CD14-positive monocyte (primary cell): ENCODE data around the gene EXOC3L1. TPM values are rescaled to one million over a fixed set of nuclear protein-coding genes. Genes with fewer than 3 reads are reported as not detected.

ENCODE experiments used
- DNase-seq, 3 donors: peaks; one replicate each; pipeline ENCODE4 v3.0.0-alpha.2; 2011 to 2022
- H2AFZ ChIP-seq: 2 replicates; pipeline ENCODE4 v1.6.0; 2012; ENCODE audit warnings: mild to moderate bottlenecking, low read depth, low read length, inconsistent platforms; ENCODE audit not compliant: insufficient read depth, poor library complexity, severe bottlenecking
- H3K27ac ChIP-seq, 2 donors: 1 replicate in 1 of 2; 2 replicates in 1 of 2; pipeline ENCODE4 v1.5.1; 2012 to 2013; ENCODE audit warnings: low read length in 2 of 2, control low read depth in 1 of 2, inconsistent platforms in 1 of 2, low read depth in 1 of 2, mild to moderate bottlenecking in 1 of 2
- H3K27me3 ChIP-seq, 2 donors: one replicate each; pipeline versions ENCODE4 v1.6.0 to v1.6.1; 2011 to 2013; ENCODE audit warnings: low read length in 2 of 2; ENCODE audit not compliant: control insufficient read depth in 2 of 2, insufficient read depth in 2 of 2
- H3K36me3 ChIP-seq, 2 donors: replicated peaks in 1 of 2; 1 replicate in 1 of 2; 2 replicates in 1 of 2; pipeline versions ENCODE4 v1.5.1 to v1.6.1; 2012 to 2013; ENCODE audit warnings: low read length in 2 of 2, control low read depth in 1 of 2, inconsistent platforms in 1 of 2, mild to moderate bottlenecking in 1 of 2; ENCODE audit not compliant: insufficient read depth in 2 of 2, control insufficient read depth in 1 of 2
- H3K4me1 ChIP-seq, 2 donors: 1 replicate in 1 of 2; 2 replicates in 1 of 2; pipeline versions ENCODE4 v1.5.1 to v1.6.1; 2012 to 2013; ENCODE audit warnings: low read length in 2 of 2, control low read depth in 1 of 2, inconsistent platforms in 1 of 2, mild to moderate bottlenecking in 1 of 2, moderate library complexity in 1 of 2; ENCODE audit not compliant: insufficient read depth in 2 of 2, control insufficient read depth in 1 of 2
- H3K4me2 ChIP-seq: replicated peaks from 2 replicates; pipeline ENCODE3; 2012; ENCODE audit warnings: low read length, moderate library complexity, mild to moderate bottlenecking; ENCODE audit not compliant: poor library complexity, severe bottlenecking; ENCODE audit errors: extremely low read depth
- H3K4me3 ChIP-seq, 3 experiments: fragments of 200-600 bp in 1 of 3; sonication (generic) in 1 of 3; replicated peaks in 1 of 3; 1 replicate in 2 of 3; 2 replicates in 1 of 3; pipeline ENCODE4 v1.5.1; 2011 to 2013; ENCODE audit warnings: low read length in 3 of 3, mild to moderate bottlenecking in 3 of 3, control low read depth in 2 of 3, low read depth in 2 of 3, inconsistent platforms in 1 of 3, moderate library complexity in 1 of 3
- H3K79me2 ChIP-seq: 2 replicates; pipeline ENCODE4 v1.6.0; 2012; ENCODE audit warnings: mild to moderate bottlenecking, control low read depth, inconsistent platforms, low read length, moderate library complexity; ENCODE audit not compliant: insufficient read depth
- H3K9ac ChIP-seq: 2 replicates; pipeline ENCODE4 v1.6.0; 2017; ENCODE audit warnings: low read length, mild to moderate bottlenecking; ENCODE audit not compliant: insufficient read depth, poor library complexity, severe bottlenecking
- H3K9me3 ChIP-seq, 2 donors: replicated peaks in 1 of 2; 1 replicate in 1 of 2; 2 replicates in 1 of 2; pipeline versions ENCODE4 v1.5.1 to v1.6.1; 2012 to 2013; ENCODE audit warnings: low read length in 2 of 2, control low read depth in 1 of 2; ENCODE audit not compliant: control insufficient read depth in 1 of 2, insufficient read depth in 1 of 2
- H4K20me1 ChIP-seq: 2 replicates; pipeline ENCODE4 v1.6.0; 2012; ENCODE audit warnings: mild to moderate bottlenecking, low read length, control low read depth, moderate library complexity; ENCODE audit not compliant: insufficient read depth
- H3K27ac Mint-ChIP-seq, 7 donors: one replicate each; pipeline ENCODE4 v1.8.0; 2020; ENCODE audit warnings: mild to moderate bottlenecking in 7 of 7, mixed read lengths in 7 of 7, moderate library complexity in 6 of 7, inconsistent platforms in 2 of 7
- H3K27me3 Mint-ChIP-seq, 3 donors: one replicate each; pipeline ENCODE4 v1.8.0; 2021 to 2022; ENCODE audit warnings: low read depth in 3 of 3, mild to moderate bottlenecking in 3 of 3, mixed read lengths in 3 of 3, moderate library complexity in 3 of 3, inconsistent platforms in 1 of 3
- H3K36me3 Mint-ChIP-seq, 2 donors: one replicate each; pipeline ENCODE4 v1.8.0; 2020; ENCODE audit warnings: mixed read lengths in 2 of 2, inconsistent platforms in 1 of 2, mild to moderate bottlenecking in 1 of 2
- H3K4me1 Mint-ChIP-seq: one replicate; pipeline ENCODE4 v1.8.0; 2020; ENCODE audit warnings: mild to moderate bottlenecking, mixed read lengths
- H3K4me3 Mint-ChIP-seq, 2 donors: one replicate each; pipeline ENCODE4 v1.8.0; 2020; ENCODE audit warnings: mild to moderate bottlenecking in 2 of 2, mixed read lengths in 2 of 2, moderate library complexity in 1 of 2
- H3K9me3 Mint-ChIP-seq, 7 donors: one replicate each; pipeline ENCODE4 v1.8.0; 2020 to 2022; ENCODE audit warnings: mixed read lengths in 7 of 7, mild to moderate bottlenecking in 6 of 7, moderate library complexity in 6 of 7, inconsistent platforms in 2 of 7
- WGBS: methylation state at CpG from one replicate; pipeline ENCODE4 v1.1.5; 2013; ENCODE audit warnings: missing lambda C conversion rate; ENCODE audit not compliant: insufficient coverage; 5-methylcytosine and 5-hydroxymethylcytosine counted together
- intact Hi-C, 2 donors: fragments of 100-400 bp; cut with micrococcal nuclease; formaldehyde crosslinking; loops; one replicate each; pipeline versions ENCODE4 v1.15.0 to v1.15.1; 2023
- polyA plus RNA-seq, 3 donors: library from polyadenylated mRNA; depleted of rRNA in 1 of 3; unstranded in 2 of 3; stranded (reverse) in 1 of 3; fragments of 300-500 nt in 2 of 3; fragments of >200 nt in 1 of 3; fragmentation: Illumina TruSeq in 2 of 3; gene quantifications; 1 replicate in 2 of 3; 2 replicates in 1 of 3; pipeline ENCODE4 v1.2.3, GENCODE V29; 2012 to 2021
- TF ChIP-seq, protein P1 (sequence below): fragments of 200-600 bp; IDR thresholded peaks from one replicate; pipeline ENCODE4 v1.8.0; 2022; ENCODE audit warnings: antibody characterized with exemption, mild to moderate bottlenecking

EXOC3L1 gene
- polyA plus RNA-seq, 3 donors = 2.8 to 3.7 (median 3.0) TPM

DNA sequence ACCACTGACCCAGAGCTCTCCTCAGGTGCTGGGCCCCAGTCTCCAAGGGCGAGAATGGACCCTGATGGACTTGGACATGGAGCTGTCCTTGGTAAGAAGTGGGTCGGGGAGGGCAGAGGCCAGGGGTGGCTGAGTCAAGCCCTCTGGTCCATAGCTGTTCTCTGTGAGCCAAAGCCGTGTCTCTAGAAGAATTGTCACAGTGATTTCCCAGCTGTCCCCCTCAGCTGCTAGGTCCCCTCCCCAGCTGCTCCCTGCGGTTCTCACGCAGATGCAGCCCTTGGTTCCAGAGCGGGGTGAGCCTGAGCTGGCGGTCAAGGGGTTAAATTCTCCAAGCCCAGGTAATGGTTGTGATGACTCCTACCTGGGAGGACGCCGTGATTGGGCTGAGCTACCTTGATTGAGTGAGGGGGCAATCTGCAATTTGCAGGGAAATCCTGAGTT lies 20.9 kb downstream of the EXOC3L1 start:
- Histone ChIP-seq H3K79me2 (no peaks in the 10 kb centered on the region), H3K36me3 (no peaks in the 10 kb centered on the region), H3K4me2 (no peak overlapping the region), H3K9ac (no peak overlapping the region), H2AFZ (no peak overlapping the region), H3K9me3 (peaks cover 0 to 21% of the 10 kb centered on the region in 2 donors), H3K27ac (no peak overlapping the region), H3K4me3 (no peak overlapping the region), H3K4me1 (peaks cover 62 to 66% of the 10 kb centered on the region in 2 donors), H3K27me3 (peaks cover 27 to 64% of the 10 kb centered on the region in 2 donors), H4K20me1 (peaks cover 22% of the 10 kb centered on the region)
- intact Hi-C loops = no loop called here
- DNase-seq = no peak
- Mint-ChIP-seq H3K27ac (no peak overlapping the region), H3K27me3 (peaks cover 60 to 90% (median 77%) of the 10 kb centered on the region in 3 donors), H3K4me1 (peaks cover 57% of the 10 kb centered on the region), H3K36me3 (peaks cover 18% of the 10 kb centered on the region in 2 donors), H3K4me3 (peak overlapping the region in 1 of 2 donors; percentile 94), H3K9me3 (peaks cover 0 to 17% (median 11%) of the 10 kb centered on the region in 7 donors)
- 83% methylated on average over 5 of the region's 9 CpGs for WGBS
- TF ChIP-seq, protein P1, sequence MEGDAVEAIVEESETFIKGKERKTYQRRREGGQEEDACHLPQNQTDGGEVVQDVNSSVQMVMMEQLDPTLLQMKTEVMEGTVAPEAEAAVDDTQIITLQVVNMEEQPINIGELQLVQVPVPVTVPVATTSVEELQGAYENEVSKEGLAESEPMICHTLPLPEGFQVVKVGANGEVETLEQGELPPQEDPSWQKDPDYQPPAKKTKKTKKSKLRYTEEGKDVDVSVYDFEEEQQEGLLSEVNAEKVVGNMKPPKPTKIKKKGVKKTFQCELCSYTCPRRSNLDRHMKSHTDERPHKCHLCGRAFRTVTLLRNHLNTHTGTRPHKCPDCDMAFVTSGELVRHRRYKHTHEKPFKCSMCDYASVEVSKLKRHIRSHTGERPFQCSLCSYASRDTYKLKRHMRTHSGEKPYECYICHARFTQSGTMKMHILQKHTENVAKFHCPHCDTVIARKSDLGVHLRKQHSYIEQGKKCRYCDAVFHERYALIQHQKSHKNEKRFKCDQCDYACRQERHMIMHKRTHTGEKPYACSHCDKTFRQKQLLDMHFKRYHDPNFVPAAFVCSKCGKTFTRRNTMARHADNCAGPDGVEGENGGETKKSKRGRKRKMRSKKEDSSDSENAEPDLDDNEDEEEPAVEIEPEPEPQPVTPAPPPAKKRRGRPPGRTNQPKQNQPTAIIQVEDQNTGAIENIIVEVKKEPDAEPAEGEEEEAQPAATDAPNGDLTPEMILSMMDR = no peak

DNA sequence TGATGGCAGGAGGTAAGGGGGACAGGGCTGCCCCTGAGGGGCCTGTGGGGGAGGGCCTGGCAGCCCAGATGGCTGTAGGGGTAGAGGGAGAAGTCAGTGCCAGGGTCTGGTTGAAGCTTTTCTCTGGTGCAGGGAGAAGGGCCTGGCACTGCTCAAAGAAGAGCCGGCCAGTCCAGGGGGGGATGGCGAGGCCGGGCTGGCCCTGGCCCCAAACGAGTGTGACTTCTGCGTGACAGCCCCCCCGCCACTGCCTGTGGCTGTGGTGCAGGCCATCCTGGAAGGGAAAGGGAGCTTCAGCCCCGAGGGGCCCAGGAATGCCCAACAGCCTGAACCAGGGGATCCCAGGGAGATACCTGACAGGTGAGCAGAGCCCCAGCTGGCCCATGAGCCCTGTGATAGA lies 22.3 kb downstream of the EXOC3L1 start:
- intact Hi-C loops = no loop called here
- peaks cover 0 to 28% of the 10 kb centered on the region in 2 donors for H3K9me3 ChIP-seq
- no peak overlapping the region for H3K27ac Mint-ChIP-seq
- H3K27me3 Mint-ChIP-seq = peaks cover 65 to 92% (median 80%) of the 10 kb centered on the region in 3 donors
- H3K79me2 ChIP-seq = no peaks in the 10 kb centered on the region
- H3K27ac ChIP-seq = no peak overlapping the region
- WGBS = 94% methylated on average over 6 of the region's 7 CpGs
- H4K20me1 ChIP-seq = peaks cover 36% of the 10 kb centered on the region
- no peak overlapping the region for H3K9ac ChIP-seq
- DNase-seq = no peak
- H3K27me3 ChIP-seq = peaks cover 40 to 66% of the 10 kb centered on the region in 2 donors
- peaks cover 51% of the 10 kb centered on the region for H3K4me1 Mint-ChIP-seq
- H3K4me1 ChIP-seq = peaks cover 62 to 66% of the 10 kb centered on the region in 2 donors
- H3K36me3 ChIP-seq = no peaks in the 10 kb centered on the region
- H2AFZ ChIP-seq = no peak overlapping the region
- H3K4me2 ChIP-seq = no peak overlapping the region
- H3K4me3 ChIP-seq = no peak overlapping the region
- peaks cover 18 to 19% of the 10 kb centered on the region in 2 donors for H3K36me3 Mint-ChIP-seq
- H3K9me3 Mint-ChIP-seq = peaks cover 0 to 24% (median 11%) of the 10 kb centered on the region in 7 donors
- peak overlapping the region in 1 of 2 donors; percentile 84 for H3K4me3 Mint-ChIP-seq
- TF ChIP-seq, protein P1 = no peak
